HG02884 (cell line): ENCODE data around the gene PPP1R18.
"Not testable (repeated sequence)": the region's sequence is repeated elsewhere in the genome, so short reads cannot be mapped to it uniquely, and the experiment has no call there.

Source experiments
- ATAC-seq: cut with Tn5 transposase; IDR thresholded peaks from one replicate; pipeline ENCODE4 v1.9.1; 2021; ENCODE audit warnings: mild to moderate bottlenecking, moderate library complexity; ENCODE audit not compliant: unreplicated experiment

Gene PPP1R18

GRCh38 chr6:30670760-30671527 is 15.5 kb downstream of the PPP1R18 start:
- ATAC-seq = no peak

DNA sequence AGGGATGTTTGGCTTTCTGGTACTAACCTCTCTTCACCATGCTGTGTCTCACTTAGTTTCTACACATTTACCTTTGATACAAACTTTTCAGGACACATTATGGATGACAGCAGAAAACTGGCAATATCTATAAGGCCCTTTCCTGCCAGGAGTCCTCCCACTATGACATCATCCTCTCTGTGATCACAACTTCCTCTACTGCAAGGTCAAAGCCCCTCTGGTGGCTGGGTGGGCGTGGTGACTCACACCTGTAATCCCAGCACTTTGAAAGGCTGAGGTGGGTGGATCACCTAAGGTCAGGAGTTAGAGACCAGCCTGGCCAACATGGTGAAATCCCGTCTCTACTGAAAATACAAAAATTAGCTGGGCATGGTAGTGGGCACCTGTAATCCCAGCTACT is 20.1 kb downstream of the PPP1R18 start:
- ATAC-seq = not testable (repeated sequence)

- ATAC-seq = no peak
Measured at GRCh38 chr6:30664994-30665767, 21.3 kb downstream of the PPP1R18 start.

DNA sequence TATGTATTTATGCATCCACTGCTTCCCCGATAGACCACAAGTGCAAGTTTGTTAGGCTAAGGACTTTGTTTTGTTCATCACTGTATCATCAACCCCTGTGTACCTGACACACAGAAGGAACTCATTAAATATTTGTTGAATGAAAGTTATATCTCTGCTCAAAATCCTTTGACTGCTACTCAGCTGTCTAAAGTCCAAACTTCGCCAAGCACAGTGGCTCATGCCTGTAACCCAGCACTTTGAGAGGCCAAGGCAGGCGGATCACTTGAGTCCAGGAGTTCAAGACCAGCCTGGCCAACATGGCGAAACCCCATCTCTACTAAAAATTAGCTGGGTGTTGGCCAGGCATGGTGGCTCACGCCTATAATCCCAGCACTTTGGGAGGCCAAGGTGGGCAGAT is 28.5 kb downstream of the PPP1R18 start:
- not testable (repeated sequence) for ATAC-seq

DNA sequence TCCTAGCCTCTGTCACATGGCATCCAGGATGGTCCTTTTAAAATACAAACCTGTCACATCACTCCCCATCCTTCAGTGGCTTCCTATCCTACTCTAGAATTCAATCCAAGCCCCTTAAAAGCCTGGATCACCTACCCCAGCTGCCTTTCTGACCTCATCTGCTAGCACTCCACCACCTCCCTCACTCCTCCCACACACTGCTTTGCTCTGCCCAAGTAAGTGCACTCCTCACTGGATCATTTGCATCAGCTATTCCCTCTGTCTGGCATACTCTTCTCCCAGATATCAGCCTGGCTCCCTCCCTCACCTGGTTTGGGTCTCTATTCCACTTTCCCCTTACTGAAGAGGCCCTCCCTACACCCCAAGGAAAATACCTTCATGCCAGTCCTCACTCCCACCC is 29.0 kb downstream of the PPP1R18 start:
- no peak for ATAC-seq

DNA sequence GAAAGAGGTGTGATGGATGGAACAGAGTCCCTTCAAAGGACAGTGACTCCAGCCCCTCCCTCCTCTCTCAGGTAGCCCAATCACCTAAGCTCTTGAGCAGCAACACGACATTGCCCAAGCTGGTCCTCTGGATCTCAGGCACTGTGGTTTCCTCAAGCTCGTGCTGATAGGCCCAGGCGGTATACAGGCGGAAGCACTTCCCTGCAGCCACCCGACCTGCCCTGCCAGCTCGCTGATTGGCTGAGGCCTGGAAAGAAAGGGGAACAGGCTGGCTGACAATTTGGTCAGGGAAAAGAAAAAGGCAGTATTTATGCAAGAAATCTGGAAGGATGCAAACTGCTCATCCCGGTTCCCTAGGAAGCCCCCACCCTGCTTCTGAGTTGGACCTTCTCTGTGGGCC is 29.9 kb downstream of the PPP1R18 start:
- ATAC-seq = no peak

DNA sequence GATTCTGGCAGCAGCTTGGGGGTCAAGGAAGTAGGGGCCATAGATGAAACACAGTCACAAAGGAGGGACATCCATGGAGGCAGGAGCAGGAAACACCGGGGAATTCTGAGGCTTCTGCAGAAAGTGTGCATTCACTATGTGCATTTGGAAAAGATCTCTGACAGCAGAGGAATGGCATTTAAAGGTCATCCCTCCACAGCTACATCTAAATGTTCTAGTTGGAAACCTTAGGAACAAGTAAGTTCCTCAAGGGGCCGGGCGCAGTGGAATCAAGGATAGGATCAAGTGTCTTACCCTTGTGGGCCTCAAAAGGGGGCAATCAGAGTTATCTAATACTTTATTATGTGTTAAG is 30.7 kb downstream of the PPP1R18 start:
- ATAC-seq = no peak

DNA sequence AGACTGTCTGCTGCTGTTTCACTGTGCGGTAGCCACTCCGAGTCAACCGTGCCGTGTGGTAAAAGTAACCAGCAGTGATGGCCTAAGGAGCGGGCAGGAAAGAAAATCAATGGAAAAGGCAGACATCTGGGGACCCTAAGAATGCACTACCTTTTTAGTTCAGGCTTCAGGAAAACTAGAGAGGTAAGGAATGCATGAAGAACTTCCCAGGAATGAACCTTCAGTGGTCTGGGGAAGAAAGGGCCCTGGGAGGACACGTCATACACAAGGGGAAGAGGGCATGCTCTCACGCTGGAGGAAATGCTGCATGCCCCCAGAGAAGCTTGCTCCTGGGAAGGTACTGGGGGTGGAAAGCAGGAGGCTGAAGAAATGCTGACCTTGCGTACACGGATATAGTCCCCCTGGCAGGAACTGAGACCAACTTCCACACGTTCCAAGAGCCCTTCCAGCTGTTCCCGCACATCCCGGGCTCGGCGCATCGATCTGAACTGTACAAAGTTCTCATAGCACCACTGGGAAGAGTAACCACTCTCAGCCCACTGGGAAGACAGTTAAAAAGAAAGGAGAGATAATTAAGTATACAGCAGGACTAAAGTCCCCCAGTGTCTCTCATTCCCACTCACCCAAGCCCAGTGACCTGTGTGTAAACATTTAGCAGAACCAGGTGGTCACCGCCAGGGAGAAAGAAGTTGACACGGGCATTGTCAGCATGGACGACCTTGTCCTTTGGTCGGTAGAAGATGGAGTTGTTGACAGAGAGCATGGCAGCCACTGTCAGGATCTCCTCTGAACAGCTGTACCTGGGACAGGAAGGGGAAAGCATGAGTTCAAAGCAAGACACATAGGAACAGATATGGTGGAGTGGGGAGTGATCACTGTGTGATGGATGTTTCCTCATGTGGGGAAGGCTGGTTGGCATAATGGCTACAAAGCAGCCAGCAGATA is 31.4 kb downstream of the PPP1R18 start:
- no peak for ATAC-seq

GRCh38 chr6:30651143-30651542 is 35.3 kb downstream of the PPP1R18 start:
- no peak for ATAC-seq

- ATAC-seq = peak; percentile 53
Measured at GRCh38 chr6:30647242-30648116, 39.0 kb downstream of the PPP1R18 start.

DNA sequence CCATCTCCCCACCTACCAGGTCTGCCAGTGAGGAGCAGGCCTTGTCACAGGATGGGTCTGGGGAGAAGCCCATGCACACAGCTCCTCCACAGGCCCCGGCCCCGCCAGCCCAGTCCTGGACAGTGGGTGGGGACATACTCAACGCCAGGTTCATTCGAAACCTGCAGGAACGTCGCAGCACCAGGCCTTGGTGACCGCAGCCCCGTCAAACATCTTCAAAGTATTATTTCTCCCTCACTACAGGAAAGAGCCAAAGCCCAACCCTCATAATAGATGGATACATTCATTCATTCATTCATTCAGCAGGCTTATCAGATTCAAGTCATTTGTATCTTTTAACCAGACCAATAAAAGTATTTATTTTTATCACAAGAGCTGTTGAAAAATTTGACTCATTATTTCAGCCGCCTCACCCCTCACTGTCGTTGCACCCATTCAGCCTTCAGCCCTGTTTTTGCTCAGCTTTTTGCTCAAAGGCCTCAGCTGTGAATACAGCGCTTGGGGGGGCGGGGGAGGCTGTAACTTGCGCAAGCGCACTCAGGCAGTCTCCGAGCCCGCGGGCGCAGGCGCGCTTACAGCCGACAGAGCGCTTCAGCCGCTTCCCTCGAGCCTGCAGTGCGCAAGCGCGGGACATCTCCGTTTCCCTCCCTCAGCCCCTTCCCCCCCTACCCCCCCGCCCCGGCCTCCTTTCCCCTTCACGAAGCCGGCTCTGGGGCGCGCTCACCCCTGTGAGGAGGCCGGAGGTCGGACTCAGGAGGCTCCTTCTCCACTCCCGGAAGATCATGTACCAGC is 39.8 kb downstream of the PPP1R18 start, which contains the start of gene C6orf136:
TSS of gene C6orf136 (plus strand) at position 684 of the 792 bp plus-strand sequence. CDS start at position 783, 99 bp downstream.
- peak; percentile 49 for ATAC-seq

GRCh38 chr6:30645989-30646388 is 40.5 kb downstream of the PPP1R18 start:
- no peak for ATAC-seq

GRCh38 chr6:30644769-30645168 is 41.7 kb downstream of the PPP1R18 start:
- no peak for ATAC-seq

- ATAC-seq = no peak
Measured at GRCh38 chr6:30643656-30644055, 42.8 kb downstream of the PPP1R18 start.

GRCh38 chr6:30641048-30641447 is 45.4 kb downstream of the PPP1R18 start:
- ATAC-seq = no peak

- ATAC-seq = no peak
Measured at GRCh38 chr6:30640481-30640880, 46.0 kb downstream of the PPP1R18 start.

GRCh38 chr6:30635834-30636233 is 50.6 kb downstream of the PPP1R18 start:
- ATAC-seq = no peak

DNA sequence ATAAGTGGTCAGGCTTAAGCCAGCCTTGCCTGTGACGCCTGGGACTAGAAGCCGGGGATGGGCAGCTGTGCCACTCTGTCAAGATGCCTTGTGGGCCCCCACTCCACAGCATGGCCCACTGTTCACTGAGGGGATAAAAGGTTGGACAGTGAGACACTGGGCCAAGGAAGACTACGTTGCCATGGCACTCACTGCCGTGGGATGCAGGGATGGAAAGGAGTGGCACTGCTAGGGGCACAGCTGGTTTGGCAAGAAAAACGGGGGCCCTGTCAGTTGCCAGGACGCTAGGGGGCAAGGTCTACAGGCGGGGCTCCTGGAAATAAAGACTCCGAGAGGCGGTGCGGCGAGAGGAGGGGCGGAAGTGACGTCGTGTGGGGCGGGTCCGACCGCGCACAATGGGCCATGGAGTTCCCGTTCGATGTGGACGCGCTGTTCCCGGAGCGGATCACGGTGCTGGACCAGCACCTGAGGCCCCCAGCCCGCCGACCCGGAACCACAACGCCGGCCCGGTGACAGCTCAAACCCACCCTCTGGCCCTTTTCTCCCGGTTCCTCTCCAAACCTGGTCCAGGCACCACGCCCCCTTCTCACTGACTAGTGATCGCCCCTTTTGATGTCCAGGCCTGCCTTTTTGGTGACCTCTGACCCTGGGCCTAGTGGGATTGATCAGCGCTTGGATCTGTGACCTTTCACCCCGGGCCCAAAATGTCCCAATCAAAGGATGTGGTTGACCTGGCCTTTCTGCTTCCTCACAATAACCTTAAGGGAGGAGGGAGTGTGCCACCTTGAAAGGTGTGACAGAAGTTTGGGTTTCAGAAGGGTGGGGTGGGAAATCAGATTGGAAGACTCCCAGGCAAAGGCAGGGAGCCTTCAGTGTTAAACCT is 59.7 kb downstream of the PPP1R18 start, which contains the start of gene ATAT1:
TSS of gene ATAT1 (plus strand) at position 391 of the 883 bp plus-strand sequence.
- ATAC-seq = peak; percentile 87
